H1 (cell line): Measurements from ENCODE around the gene ACLY. TPM values are rescaled to one million over a fixed set of nuclear protein-coding genes. Genes with fewer than 3 reads are reported as not detected.

ENCODE experiments used
- CEBPB ChIP-seq: IDR thresholded peaks from 2 replicates; pipeline ENCODE4 v1.6.1; 2012; ENCODE audit warnings: low read depth, low read length
- KDM4A ChIP-seq: IDR thresholded peaks from one replicate; pipeline ENCODE4 v1.7.1; 2012; ENCODE audit warnings: low read depth, mild to moderate bottlenecking, moderate library complexity, low read length, inconsistent platforms; ENCODE audit not compliant: severe bottlenecking
- PHF8 ChIP-seq: fragments of 200-600 bp; sonication (generic); conservative IDR thresholded peaks from 2 replicates; pipeline ENCODE4 v1.7.1; 2012; ENCODE audit warnings: low read depth, mild to moderate bottlenecking, inconsistent platforms, low read length, moderate library complexity
- POLR2AphosphoS5 ChIP-seq: IDR thresholded peaks from 2 replicates; pipeline ENCODE4 v1.6.1; 2011; ENCODE audit warnings: low read depth, low read length
- RXRA ChIP-seq: IDR thresholded peaks from 2 replicates; pipeline ENCODE4 v1.6.1; 2011; ENCODE audit warnings: low read depth, mild to moderate bottlenecking, low read length, moderate library complexity; ENCODE audit not compliant: insufficient read depth
- SIN3A ChIP-seq, 2 experiments: IDR thresholded peaks in 1 of 2; conservative IDR thresholded peaks in 1 of 2; 2 replicates each; pipeline ENCODE4 v1.6.1; 2011 to 2012; ENCODE audit warnings: low read length in 2 of 2, improper control_type of control experiment in 1 of 2, low read depth in 1 of 2, mild to moderate bottlenecking in 1 of 2
- SP2 ChIP-seq: IDR thresholded peaks from 2 replicates; pipeline ENCODE4 v1.6.1; 2012; ENCODE audit warnings: mild to moderate bottlenecking, low read length, inconsistent platforms
- SUZ12 ChIP-seq: fragments of 200-600 bp; sonication (generic); IDR thresholded peaks from 2 replicates; pipeline ENCODE4 v1.6.1; 2012; ENCODE audit warnings: mild to moderate bottlenecking, inconsistent platforms, low read length, moderate library complexity, mixed read lengths
- TBP ChIP-seq: IDR thresholded peaks from 2 replicates; pipeline ENCODE4 v1.6.1; 2011; ENCODE audit warnings: low read depth, low read length, improper control_type of control experiment
- polyA plus RNA-seq, 7 experiments: library from polyadenylated mRNA; depleted of rRNA in 3 of 7; stranded (reverse) in 5 of 7; unstranded in 2 of 7; fragments of >200 nt in 5 of 7; fragments of 200-250 nt in 2 of 7; gene quantifications; 1 replicate in 5 of 7; 2 replicates in 1 of 7; 4 replicates in 1 of 7; pipeline versions ENCODE4 v1.2.1 to v1.2.3, GENCODE V29; 2011 to 2013; ENCODE audit warnings: missing spikeins in 2 of 7, mixed read lengths in 2 of 7
- total RNA-seq: library from RNA; stranded (reverse); fragmentation: NEBNext Ultra II Directional; extraction: Animal tissue kit (Norgen Biotek cat#: 25700); gene quantifications from 2 replicates; pipeline ENCODE4 v1.2.1, GENCODE V29; 2021
- TF ChIP-seq, protein P1 (sequence below): fragments of 300-600 bp; sonication (generic); IDR thresholded peaks from 2 replicates; pipeline ENCODE4 v1.7.1; 2012; ENCODE audit warnings: low read length, moderate library complexity, mild to moderate bottlenecking, inconsistent platforms; ENCODE audit not compliant: insufficient replicate concordance

The ACLY gene
- total and polyA plus RNA-seq, 2 of the 8 experiments (the other 6 are each of a cell fraction or from before 2014, with no cell fraction given): 167 to 393 TPM

DNA sequence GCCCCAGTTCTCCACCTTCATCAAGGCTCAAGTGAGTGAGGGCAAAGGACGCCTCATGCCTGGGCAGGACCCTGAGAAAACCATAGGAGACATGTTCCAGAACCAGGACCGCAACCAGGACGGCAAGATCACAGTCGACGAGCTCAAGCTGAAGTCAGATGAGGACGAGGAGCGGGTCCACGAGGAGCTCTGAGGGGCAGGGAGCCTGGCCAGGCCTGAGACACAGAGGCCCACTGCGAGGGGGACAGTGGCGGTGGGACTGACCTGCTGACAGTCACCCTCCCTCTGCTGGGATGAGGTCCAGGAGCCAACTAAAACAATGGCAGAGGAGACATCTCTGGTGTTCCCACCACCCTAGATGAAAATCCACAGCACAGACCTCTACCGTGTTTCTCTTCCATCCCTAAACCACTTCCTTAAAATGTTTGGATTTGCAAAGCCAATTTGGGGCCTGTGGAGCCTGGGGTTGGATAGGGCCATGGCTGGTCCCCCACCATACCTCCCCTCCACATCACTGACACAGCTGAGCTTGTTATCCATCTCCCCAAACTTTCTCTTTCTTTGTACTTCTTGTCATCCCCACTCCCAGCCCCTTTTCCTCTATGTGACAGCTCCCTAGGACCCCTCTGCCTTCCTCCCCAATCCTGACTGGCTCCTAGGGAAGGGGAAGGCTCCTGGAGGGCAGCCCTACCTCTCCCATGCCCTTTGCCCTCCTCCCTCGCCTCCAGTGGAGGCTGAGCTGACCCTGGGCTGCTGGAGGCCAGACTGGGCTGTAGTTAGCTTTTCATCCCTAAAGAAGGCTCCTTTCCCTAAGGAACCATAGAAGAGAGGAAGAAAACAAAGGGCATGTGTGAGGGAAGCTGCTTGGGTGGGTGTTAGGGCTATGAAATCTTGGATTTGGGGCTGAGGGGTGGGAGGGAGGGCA, 96.3 kb downstream of the ACLY start (continued):
- TF ChIP-seq, protein P1, sequence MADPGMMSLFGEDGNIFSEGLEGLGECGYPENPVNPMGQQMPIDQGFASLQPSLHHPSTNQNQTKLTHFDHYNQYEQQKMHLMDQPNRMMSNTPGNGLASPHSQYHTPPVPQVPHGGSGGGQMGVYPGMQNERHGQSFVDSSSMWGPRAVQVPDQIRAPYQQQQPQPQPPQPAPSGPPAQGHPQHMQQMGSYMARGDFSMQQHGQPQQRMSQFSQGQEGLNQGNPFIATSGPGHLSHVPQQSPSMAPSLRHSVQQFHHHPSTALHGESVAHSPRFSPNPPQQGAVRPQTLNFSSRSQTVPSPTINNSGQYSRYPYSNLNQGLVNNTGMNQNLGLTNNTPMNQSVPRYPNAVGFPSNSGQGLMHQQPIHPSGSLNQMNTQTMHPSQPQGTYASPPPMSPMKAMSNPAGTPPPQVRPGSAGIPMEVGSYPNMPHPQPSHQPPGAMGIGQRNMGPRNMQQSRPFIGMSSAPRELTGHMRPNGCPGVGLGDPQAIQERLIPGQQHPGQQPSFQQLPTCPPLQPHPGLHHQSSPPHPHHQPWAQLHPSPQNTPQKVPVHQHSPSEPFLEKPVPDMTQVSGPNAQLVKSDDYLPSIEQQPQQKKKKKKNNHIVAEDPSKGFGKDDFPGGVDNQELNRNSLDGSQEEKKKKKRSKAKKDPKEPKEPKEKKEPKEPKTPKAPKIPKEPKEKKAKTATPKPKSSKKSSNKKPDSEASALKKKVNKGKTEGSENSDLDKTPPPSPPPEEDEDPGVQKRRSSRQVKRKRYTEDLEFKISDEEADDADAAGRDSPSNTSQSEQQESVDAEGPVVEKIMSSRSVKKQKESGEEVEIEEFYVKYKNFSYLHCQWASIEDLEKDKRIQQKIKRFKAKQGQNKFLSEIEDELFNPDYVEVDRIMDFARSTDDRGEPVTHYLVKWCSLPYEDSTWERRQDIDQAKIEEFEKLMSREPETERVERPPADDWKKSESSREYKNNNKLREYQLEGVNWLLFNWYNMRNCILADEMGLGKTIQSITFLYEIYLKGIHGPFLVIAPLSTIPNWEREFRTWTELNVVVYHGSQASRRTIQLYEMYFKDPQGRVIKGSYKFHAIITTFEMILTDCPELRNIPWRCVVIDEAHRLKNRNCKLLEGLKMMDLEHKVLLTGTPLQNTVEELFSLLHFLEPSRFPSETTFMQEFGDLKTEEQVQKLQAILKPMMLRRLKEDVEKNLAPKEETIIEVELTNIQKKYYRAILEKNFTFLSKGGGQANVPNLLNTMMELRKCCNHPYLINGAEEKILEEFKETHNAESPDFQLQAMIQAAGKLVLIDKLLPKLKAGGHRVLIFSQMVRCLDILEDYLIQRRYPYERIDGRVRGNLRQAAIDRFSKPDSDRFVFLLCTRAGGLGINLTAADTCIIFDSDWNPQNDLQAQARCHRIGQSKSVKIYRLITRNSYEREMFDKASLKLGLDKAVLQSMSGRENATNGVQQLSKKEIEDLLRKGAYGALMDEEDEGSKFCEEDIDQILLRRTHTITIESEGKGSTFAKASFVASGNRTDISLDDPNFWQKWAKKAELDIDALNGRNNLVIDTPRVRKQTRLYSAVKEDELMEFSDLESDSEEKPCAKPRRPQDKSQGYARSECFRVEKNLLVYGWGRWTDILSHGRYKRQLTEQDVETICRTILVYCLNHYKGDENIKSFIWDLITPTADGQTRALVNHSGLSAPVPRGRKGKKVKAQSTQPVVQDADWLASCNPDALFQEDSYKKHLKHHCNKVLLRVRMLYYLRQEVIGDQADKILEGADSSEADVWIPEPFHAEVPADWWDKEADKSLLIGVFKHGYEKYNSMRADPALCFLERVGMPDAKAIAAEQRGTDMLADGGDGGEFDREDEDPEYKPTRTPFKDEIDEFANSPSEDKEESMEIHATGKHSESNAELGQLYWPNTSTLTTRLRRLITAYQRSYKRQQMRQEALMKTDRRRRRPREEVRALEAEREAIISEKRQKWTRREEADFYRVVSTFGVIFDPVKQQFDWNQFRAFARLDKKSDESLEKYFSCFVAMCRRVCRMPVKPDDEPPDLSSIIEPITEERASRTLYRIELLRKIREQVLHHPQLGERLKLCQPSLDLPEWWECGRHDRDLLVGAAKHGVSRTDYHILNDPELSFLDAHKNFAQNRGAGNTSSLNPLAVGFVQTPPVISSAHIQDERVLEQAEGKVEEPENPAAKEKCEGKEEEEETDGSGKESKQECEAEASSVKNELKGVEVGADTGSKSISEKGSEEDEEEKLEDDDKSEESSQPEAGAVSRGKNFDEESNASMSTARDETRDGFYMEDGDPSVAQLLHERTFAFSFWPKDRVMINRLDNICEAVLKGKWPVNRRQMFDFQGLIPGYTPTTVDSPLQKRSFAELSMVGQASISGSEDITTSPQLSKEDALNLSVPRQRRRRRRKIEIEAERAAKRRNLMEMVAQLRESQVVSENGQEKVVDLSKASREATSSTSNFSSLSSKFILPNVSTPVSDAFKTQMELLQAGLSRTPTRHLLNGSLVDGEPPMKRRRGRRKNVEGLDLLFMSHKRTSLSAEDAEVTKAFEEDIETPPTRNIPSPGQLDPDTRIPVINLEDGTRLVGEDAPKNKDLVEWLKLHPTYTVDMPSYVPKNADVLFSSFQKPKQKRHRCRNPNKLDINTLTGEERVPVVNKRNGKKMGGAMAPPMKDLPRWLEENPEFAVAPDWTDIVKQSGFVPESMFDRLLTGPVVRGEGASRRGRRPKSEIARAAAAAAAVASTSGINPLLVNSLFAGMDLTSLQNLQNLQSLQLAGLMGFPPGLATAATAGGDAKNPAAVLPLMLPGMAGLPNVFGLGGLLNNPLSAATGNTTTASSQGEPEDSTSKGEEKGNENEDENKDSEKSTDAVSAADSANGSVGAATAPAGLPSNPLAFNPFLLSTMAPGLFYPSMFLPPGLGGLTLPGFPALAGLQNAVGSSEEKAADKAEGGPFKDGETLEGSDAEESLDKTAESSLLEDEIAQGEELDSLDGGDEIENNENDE: no peak
- no peak for TF ChIP-seq TBP
- TF ChIP-seq SP2: no peak
- no peak for TF ChIP-seq CEBPB
- no peak for TF ChIP-seq RXRA
- TF ChIP-seq SIN3A (conservative IDR thresholded peaks at IDR 0.05 in 1 of 2, IDR thresholded peaks at IDR 0.05 in 1 of 2; ENCODE audit: low read depth in 1 of 2, low read length in 2 of 2): no peak
- TF ChIP-seq KDM4A: no peak
- no peak for TF ChIP-seq SUZ12
- no peak; the same call in 1 of the 2 replicates for TF ChIP-seq POLR2AphosphoS5
- TF ChIP-seq PHF8: no peak
